Neuronal stem cell (in vitro differentiated cells): ENCODE results near the gene MKRN2. TPM values are rescaled to one million over a fixed set of nuclear protein-coding genes. Genes with fewer than 3 reads are reported as not detected.

ENCODE experiments used
- DNase-seq: peaks from one replicate; pipeline ENCODE4 v3.0.0-alpha.2; 2013; ENCODE audit warnings: low spot score
- H2AFZ ChIP-seq: one replicate; pipeline ENCODE4 v1.6.1; 2013; ENCODE audit warnings: mild to moderate bottlenecking, low read length, inconsistent platforms
- H2AK5ac ChIP-seq: 2 replicates; pipeline ENCODE4 v1.6.1; 2013; ENCODE audit warnings: low read depth, mild to moderate bottlenecking, inconsistent platforms, low read length, moderate library complexity, mixed read lengths
- H2BK120ac ChIP-seq: 2 replicates; pipeline ENCODE4 v1.6.1; 2013; ENCODE audit warnings: low read depth, mild to moderate bottlenecking, inconsistent platforms, low read length, moderate library complexity, mixed read lengths
- H2BK12ac ChIP-seq: one replicate; pipeline ENCODE4 v1.6.1; 2013; ENCODE audit warnings: low read length, inconsistent platforms
- H2BK15ac ChIP-seq: 2 replicates; pipeline ENCODE4 v1.6.1; 2013; ENCODE audit warnings: mild to moderate bottlenecking, low read length, inconsistent platforms, mixed read lengths
- H2BK5ac ChIP-seq: one replicate; pipeline ENCODE4 v1.6.1; 2013; ENCODE audit warnings: inconsistent platforms, mild to moderate bottlenecking, low read length, moderate library complexity
- H3K14ac ChIP-seq: one replicate; pipeline ENCODE4 v1.6.1; 2013; ENCODE audit warnings: low read length, inconsistent platforms
- H3K18ac ChIP-seq: 2 replicates; pipeline ENCODE4 v1.6.1; 2013; ENCODE audit warnings: low read length, inconsistent platforms
- H3K23ac ChIP-seq: 2 replicates; pipeline ENCODE4 v1.6.1; 2013; ENCODE audit warnings: low read depth, mild to moderate bottlenecking, mixed read lengths, low read length, inconsistent platforms; ENCODE audit not compliant: poor library complexity
- H3K27ac ChIP-seq: replicated peaks from 3 replicates; pipeline ENCODE4 v1.5.1; 2013; ENCODE audit warnings: low read length, inconsistent platforms
- H3K27me3 ChIP-seq, 3 experiments: 2 replicates each; pipeline ENCODE4 v1.6.1; 2013; ENCODE audit warnings: low read length in 3 of 3, mild to moderate bottlenecking in 2 of 3, inconsistent platforms in 1 of 3, low read depth in 1 of 3, mixed read lengths in 1 of 3, moderate library complexity in 1 of 3; ENCODE audit not compliant: control insufficient read depth in 3 of 3, insufficient read depth in 3 of 3
- H3K36me3 ChIP-seq, 2 donors: replicated peaks in 1 of 2; 2 replicates each; pipeline ENCODE4 v1.6.1; 2013; ENCODE audit warnings: low read length in 2 of 2; ENCODE audit not compliant: control insufficient read depth in 2 of 2, insufficient read depth in 2 of 2
- H3K4ac ChIP-seq: 2 replicates; pipeline ENCODE4 v1.6.1; 2013; ENCODE audit warnings: inconsistent platforms, mild to moderate bottlenecking, low read length, moderate library complexity
- H3K4me1 ChIP-seq, 2 donors: 1 replicate in 1 of 2; 2 replicates in 1 of 2; pipeline ENCODE4 v1.6.1; 2013; ENCODE audit warnings: low read length in 2 of 2, low read depth in 1 of 2; ENCODE audit not compliant: control insufficient read depth in 2 of 2, insufficient read depth in 1 of 2
- H3K4me2 ChIP-seq: one replicate; pipeline ENCODE4 v1.6.1; 2013; ENCODE audit warnings: mild to moderate bottlenecking, low read length, inconsistent platforms; ENCODE audit not compliant: insufficient read depth, poor library complexity, severe bottlenecking
- H3K4me3 ChIP-seq, 2 donors: 2 replicates each; pipeline ENCODE4 v1.5.1; 2013; ENCODE audit warnings: low read length in 2 of 2, mild to moderate bottlenecking in 2 of 2, inconsistent platforms in 1 of 2, moderate library complexity in 1 of 2
- H3K79me1 ChIP-seq: one replicate; pipeline ENCODE4 v1.6.1; 2013; ENCODE audit warnings: low read depth, mild to moderate bottlenecking, inconsistent platforms, low read length, moderate library complexity
- H3K9ac ChIP-seq: one replicate; pipeline ENCODE4 v1.6.1; 2013; ENCODE audit warnings: mild to moderate bottlenecking, low read depth, low read length, inconsistent platforms; ENCODE audit not compliant: poor library complexity
- H3K9me3 ChIP-seq, 2 donors: replicated peaks in 1 of 2; 2 replicates each; pipeline versions ENCODE3 to v1.6.1; 2013; ENCODE audit warnings: low read length in 2 of 2, mild to moderate bottlenecking in 2 of 2, inconsistent platforms in 1 of 2, low read depth in 1 of 2, mixed read lengths in 1 of 2, moderate library complexity in 1 of 2; ENCODE audit not compliant: control insufficient read depth in 2 of 2, insufficient read depth in 1 of 2
- H4K8ac ChIP-seq: one replicate; pipeline ENCODE4 v1.6.1; 2013; ENCODE audit warnings: low read depth, mild to moderate bottlenecking, inconsistent platforms, low read length, moderate library complexity
- H4K91ac ChIP-seq: one replicate; pipeline ENCODE4 v1.6.1; 2013; ENCODE audit warnings: low read length, low read depth, mild to moderate bottlenecking, inconsistent platforms; ENCODE audit not compliant: poor library complexity
- WGBS, 2 donors: extraction: QIAGEN DNeasy Blood & Tissue Kit; methylation state at CpG; one replicate each; pipeline ENCODE4 v1.1.7; 2013; ENCODE audit warnings: missing lambda C conversion rate in 2 of 2, mixed read lengths in 1 of 2; ENCODE audit not compliant: insufficient read length in 2 of 2, insufficient replicate concordance in 1 of 2; ENCODE audit errors: extremely low coverage in 2 of 2; 5-methylcytosine and 5-hydroxymethylcytosine counted together
- small RNA-seq: library from polyadenylated mRNA; stranded (forward); fragments of <200 nt; extraction: miRNeasy Mini kit (QIAGEN cat#:217004); gene quantifications from one replicate; pipeline ENCODE3, GENCODE V24; 2013; ENCODE audit not compliant: insufficient read depth

Gene MKRN2

GRCh38 chr3:12632523-12632922 lies 75.6 kb downstream of the MKRN2 start:
- H2BK12ac ChIP-seq = no peak overlapping the region
- no peaks in the 10 kb centered on the region for H3K9me3 ChIP-seq
- WGBS, 2 donors = no CpG with 5 or more reads among the region's 2 CpGs
- H2BK5ac ChIP-seq = no peak overlapping the region
- no peak overlapping the region for H2BK15ac ChIP-seq
- peaks cover 0 to 13% of the 10 kb centered on the region in 2 donors for H3K36me3 ChIP-seq
- H2AFZ ChIP-seq = no peak overlapping the region
- peaks cover 0 to 3% of the 10 kb centered on the region in 2 donors for H3K4me1 ChIP-seq
- no peaks in the 10 kb centered on the region for H3K27me3 ChIP-seq
- no peak overlapping the region for H3K4ac ChIP-seq
- H2BK120ac ChIP-seq = no peak overlapping the region
- no peak overlapping the region for H3K14ac ChIP-seq
- H3K4me3 ChIP-seq = no peak overlapping the region
- no peak overlapping the region for H3K9ac ChIP-seq
- H3K23ac ChIP-seq = no peak overlapping the region
- no peak overlapping the region for H3K27ac ChIP-seq
- H3K4me2 ChIP-seq = no peak overlapping the region
- no peak for DNase-seq
- no peak overlapping the region for H3K18ac ChIP-seq
- peaks cover 2% of the 10 kb centered on the region for H3K79me1 ChIP-seq
- H4K91ac ChIP-seq = no peak overlapping the region
- no peak overlapping the region for H2AK5ac ChIP-seq
- H4K8ac ChIP-seq = no peak overlapping the region

GRCh38 chr3:12633108-12633507 lies 76.2 kb downstream of the MKRN2 start:
- Histone ChIP-seq H3K14ac (no peak overlapping the region), H3K9me3 (no peaks in the 10 kb centered on the region), H3K23ac (no peak overlapping the region), H2BK15ac (no peak overlapping the region), H3K27ac (no peak overlapping the region), H3K4me1 (peaks cover 0 to 3% of the 10 kb centered on the region in 2 donors), H2BK5ac (no peak overlapping the region), H2AFZ (no peak overlapping the region), H3K4me3 (no peak overlapping the region), H2AK5ac (no peak overlapping the region), H4K91ac (no peak overlapping the region), H3K79me1 (peaks cover 2% of the 10 kb centered on the region), H3K9ac (no peak overlapping the region), H2BK12ac (no peak overlapping the region), H3K36me3 (peaks cover 0 to 18% of the 10 kb centered on the region in 2 donors), H3K18ac (no peak overlapping the region), H2BK120ac (no peak overlapping the region), H3K4ac (no peak overlapping the region), H3K4me2 (no peak overlapping the region), H4K8ac (no peak overlapping the region), H3K27me3 (no peaks in the 10 kb centered on the region)
- no CpG with 5 or more reads among the region's 4 CpGs for WGBS, 2 donors
- no peak for DNase-seq

Small RNA genes lying within 50 kb of the gene (small RNA-seq; reads per million reads assigned to genes)
- gene RF00017 (not detected), gene RNA5SP123 (not detected), gene RNU6-377P (not detected)
